H9 (cell line): ENCODE results near the gene MMP2. TPM values are rescaled to one million over a fixed set of nuclear protein-coding genes. Genes with fewer than 3 reads are reported as not detected.

Experiments
- DNase-seq: peaks from one replicate; pipeline ENCODE4 v3.0.0-alpha.2; 2017
- H2AFZ ChIP-seq: one replicate; pipeline ENCODE4 v1.6.1; 2013; ENCODE audit warnings: mild to moderate bottlenecking, low read length, control low read depth, moderate library complexity
- H2AK5ac ChIP-seq: 2 replicates; pipeline ENCODE4 v1.6.1; 2013; ENCODE audit warnings: low read length, control low read depth, mixed read lengths; ENCODE audit not compliant: insufficient read length
- H2BK120ac ChIP-seq: one replicate; pipeline ENCODE4 v1.6.1; 2013; ENCODE audit warnings: low read depth, mild to moderate bottlenecking, low read length, control low read depth, inconsistent platforms; ENCODE audit not compliant: poor library complexity, severe bottlenecking
- H2BK12ac ChIP-seq: 2 replicates; pipeline ENCODE4 v1.6.1; 2013; ENCODE audit warnings: low read length, control low read depth, mixed read lengths, low read depth; ENCODE audit not compliant: insufficient read length
- H2BK15ac ChIP-seq: 2 replicates; pipeline ENCODE4 v1.6.1; 2013; ENCODE audit warnings: low read depth, low read length, control low read depth
- H2BK20ac ChIP-seq: one replicate; pipeline ENCODE4 v1.6.1; 2013; ENCODE audit warnings: low read depth, mild to moderate bottlenecking, low read length, control low read depth, inconsistent platforms; ENCODE audit not compliant: poor library complexity, severe bottlenecking
- H2BK5ac ChIP-seq: 2 replicates; pipeline ENCODE4 v1.6.1; 2013; ENCODE audit warnings: low read length, control low read depth, mixed read lengths; ENCODE audit not compliant: insufficient read length
- H3K14ac ChIP-seq: 2 replicates; pipeline ENCODE4 v1.6.1; 2013; ENCODE audit warnings: low read length, control low read depth; ENCODE audit not compliant: insufficient read depth
- H3K18ac ChIP-seq: 2 replicates; pipeline ENCODE4 v1.6.1; 2013; ENCODE audit warnings: low read depth, mild to moderate bottlenecking, mixed read lengths, low read length, control low read depth; ENCODE audit not compliant: insufficient read length
- H3K23ac ChIP-seq: 2 replicates; pipeline ENCODE4 v1.6.1; 2013; ENCODE audit warnings: low read length, control low read depth, mixed read lengths, low read depth; ENCODE audit not compliant: insufficient read length
- H3K23me2 ChIP-seq: 2 replicates; pipeline ENCODE4 v1.6.1; 2013; ENCODE audit warnings: low read depth, mild to moderate bottlenecking, mixed read lengths, low read length, control low read depth; ENCODE audit not compliant: insufficient read length, poor library complexity, severe bottlenecking
- H3K27ac ChIP-seq: 2 replicates; pipeline ENCODE4 v1.5.1; 2013; ENCODE audit warnings: low read length, control low read depth, mixed read lengths, low read depth; ENCODE audit not compliant: insufficient read length
- H3K27me3 ChIP-seq: 2 replicates; pipeline ENCODE4 v1.6.1; 2013; ENCODE audit warnings: low read length, control low read depth, inconsistent platforms; ENCODE audit not compliant: insufficient read depth
- H3K4ac ChIP-seq: 2 replicates; pipeline ENCODE4 v1.6.1; 2013; ENCODE audit warnings: low read depth, mild to moderate bottlenecking, control low read depth, inconsistent platforms, low read length, moderate library complexity
- H3K4me1 ChIP-seq: 2 replicates; pipeline ENCODE4 v1.6.1; 2013; ENCODE audit warnings: low read length, control low read depth, inconsistent platforms; ENCODE audit not compliant: insufficient read depth
- H3K4me2 ChIP-seq: 2 replicates; pipeline ENCODE4 v1.6.1; 2013; ENCODE audit warnings: low read length, control low read depth, mixed read lengths; ENCODE audit not compliant: insufficient read length, insufficient read depth
- H3K56ac ChIP-seq: 2 replicates; pipeline ENCODE4 v1.6.1; 2013; ENCODE audit warnings: low read depth, mild to moderate bottlenecking, mixed read lengths, low read length, control low read depth; ENCODE audit not compliant: insufficient read length
- H3K79me1 ChIP-seq: 2 replicates; pipeline ENCODE4 v1.6.1; 2013; ENCODE audit warnings: low read depth, mild to moderate bottlenecking, moderate library complexity, low read length, control low read depth, inconsistent platforms; ENCODE audit not compliant: insufficient read depth, poor library complexity, severe bottlenecking
- H3K79me2 ChIP-seq: 2 replicates; pipeline ENCODE4 v1.6.1; 2013; ENCODE audit warnings: low read length, control low read depth, inconsistent platforms; ENCODE audit not compliant: insufficient read depth
- H3K9ac ChIP-seq: 2 replicates; pipeline ENCODE4 v1.6.1; 2013; ENCODE audit warnings: low read length, control low read depth, mixed read lengths; ENCODE audit not compliant: insufficient read length; ENCODE audit errors: extremely low read depth
- H3K9me3 ChIP-seq: one replicate; pipeline ENCODE4 v1.6.1; 2013; ENCODE audit warnings: low read depth, low read length, inconsistent platforms; ENCODE audit not compliant: control insufficient read depth
- H3T11ph ChIP-seq: one replicate; pipeline ENCODE4 v1.6.1; 2013; ENCODE audit warnings: mild to moderate bottlenecking, low read length, control low read depth, inconsistent platforms
- H4K20me1 ChIP-seq: one replicate; pipeline ENCODE4 v1.6.1; 2013; ENCODE audit not compliant: control insufficient read depth, insufficient read length, insufficient read depth
- H4K5ac ChIP-seq: 2 replicates; pipeline ENCODE4 v1.6.1; 2013; ENCODE audit warnings: low read depth, mild to moderate bottlenecking, mixed read lengths, low read length, control low read depth; ENCODE audit not compliant: insufficient read length
- H4K8ac ChIP-seq: replicated peaks from 2 replicates; pipeline ENCODE4 v1.6.1; 2013; ENCODE audit warnings: low read length, control low read depth, mixed read lengths, low read depth; ENCODE audit not compliant: insufficient read length
- H4K91ac ChIP-seq: 2 replicates; pipeline ENCODE4 v1.6.1; 2013; ENCODE audit warnings: low read depth, mild to moderate bottlenecking, moderate library complexity, mixed read lengths, low read length, control low read depth; ENCODE audit not compliant: insufficient read length
- H3K27ac Mint-ChIP-seq, 3 experiments: 2 replicates in 2 of 3; 3 replicates in 1 of 3; pipeline ENCODE4 v1.8.0; 2020 to 2021; ENCODE audit warnings: mixed read lengths in 3 of 3, mild to moderate bottlenecking in 1 of 3, moderate library complexity in 1 of 3
- H3K27me3 Mint-ChIP-seq: 2 replicates; pipeline ENCODE4 v1.8.0; 2021; ENCODE audit warnings: low read depth, mild to moderate bottlenecking, moderate library complexity, mixed read lengths
- H3K36me3 Mint-ChIP-seq, 3 experiments: 2 replicates in 2 of 3; 3 replicates in 1 of 3; pipeline ENCODE4 v1.8.0; 2020 to 2021; ENCODE audit warnings: low read depth in 3 of 3, mixed read lengths in 3 of 3; ENCODE audit not compliant: insufficient read depth in 1 of 3
- H3K4me1 Mint-ChIP-seq, 2 experiments: 2 replicates each; pipeline ENCODE4 v1.8.0; 2020; ENCODE audit warnings: mixed read lengths in 2 of 2
- H3K4me3 Mint-ChIP-seq, 2 experiments: 2 replicates in 1 of 2; 3 replicates in 1 of 2; pipeline ENCODE4 v1.8.0; 2020 to 2021; ENCODE audit warnings: mild to moderate bottlenecking in 2 of 2, mixed read lengths in 2 of 2, moderate library complexity in 1 of 2
- H3K9me3 Mint-ChIP-seq, 2 experiments: 2 replicates in 1 of 2; 3 replicates in 1 of 2; pipeline ENCODE4 v1.8.0; 2020; ENCODE audit warnings: mild to moderate bottlenecking in 2 of 2, mixed read lengths in 2 of 2, moderate library complexity in 1 of 2
- WGBS: extraction: QIAGEN DNeasy Blood & Tissue Kit; methylation state at CpG from one replicate; pipeline ENCODE4 v1.1.7; 2013; ENCODE audit warnings: missing lambda C conversion rate, low lambda C conversion rate, mixed read lengths; ENCODE audit not compliant: insufficient read length; ENCODE audit errors: extremely low coverage; 5-methylcytosine and 5-hydroxymethylcytosine counted together
- total RNA-seq: library from RNA; stranded (reverse); gene quantifications from 2 replicates; pipeline ENCODE4 v1.2.1, GENCODE V29; 2021
- TF ChIP-seq, protein P1 (sequence below): fragments of 200-600 bp; sonication (generic); conservative IDR thresholded peaks from 3 replicates; pipeline ENCODE4 v1.8.0; 2021; ENCODE audit warnings: antibody characterized with exemption, mild to moderate bottlenecking

Gene MMP2
- total RNA-seq, 1 experiment from 2014 or later: 23.1 TPM

DNA sequence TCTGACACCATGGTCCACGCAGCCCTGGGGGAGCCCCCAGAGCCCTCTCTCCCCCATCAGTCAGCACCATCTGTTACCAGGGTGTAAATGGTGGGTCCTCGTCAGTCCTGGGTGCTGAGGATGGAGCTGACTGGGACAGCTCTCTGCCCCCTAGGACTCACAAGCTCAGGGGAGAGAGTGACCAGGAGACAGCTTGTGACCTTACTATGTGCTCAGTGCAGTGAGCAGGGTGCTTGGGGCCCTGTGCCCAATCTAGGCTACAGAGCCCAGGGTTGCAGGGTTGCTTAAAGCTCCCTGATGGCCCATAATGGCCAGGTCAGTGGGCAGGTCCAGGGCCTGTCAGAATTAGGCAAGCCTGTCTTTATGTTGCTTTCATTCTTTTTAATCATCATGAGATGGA lies 11.3 kb downstream of the MMP2 start:
- no peaks in the 10 kb centered on the region for H3K4me1 ChIP-seq

More for the DNA sequence above, 11.3 kb downstream of the MMP2 start:
- Histone ChIP-seq H2AFZ (no peak overlapping the region), H2BK15ac (no peak overlapping the region), H3K4me2 (no peak overlapping the region), H4K91ac (no peak overlapping the region), H2BK120ac (no peak overlapping the region), H2BK12ac (no peak overlapping the region), H4K20me1 (no peaks in the 10 kb centered on the region), H3K23me2 (no peaks in the 10 kb centered on the region), H3K27me3 (no peaks in the 10 kb centered on the region), H2BK20ac (no peak overlapping the region), H4K8ac (no peak overlapping the region), H3T11ph (no peak overlapping the region), H3K79me1 (no peaks in the 10 kb centered on the region), H3K23ac (no peak overlapping the region), H4K5ac (no peak overlapping the region), H2BK5ac (no peak overlapping the region), H3K4ac (no peak overlapping the region), H3K18ac (no peak overlapping the region), H2AK5ac (no peak overlapping the region), H3K27ac (no peak overlapping the region), H3K9me3 (no peaks in the 10 kb centered on the region), H3K56ac (no peak overlapping the region), H3K9ac (no peak overlapping the region), H3K79me2 (no peaks in the 10 kb centered on the region), H3K14ac (no peak overlapping the region)
- peaks cover 2% of the 10 kb centered on the region in 2 experiments; a peak in 1 of 4 replicates for H3K4me1 Mint-ChIP-seq
- no peak overlapping the region for H3K4me3 Mint-ChIP-seq
- H3K36me3 Mint-ChIP-seq: peaks cover 3 to 17% (median 7%) of the 10 kb centered on the region in 3 experiments; a peak in 5 of 7 replicates
- H3K9me3 Mint-ChIP-seq: no peaks in the 10 kb centered on the region
- TF ChIP-seq, protein P1, sequence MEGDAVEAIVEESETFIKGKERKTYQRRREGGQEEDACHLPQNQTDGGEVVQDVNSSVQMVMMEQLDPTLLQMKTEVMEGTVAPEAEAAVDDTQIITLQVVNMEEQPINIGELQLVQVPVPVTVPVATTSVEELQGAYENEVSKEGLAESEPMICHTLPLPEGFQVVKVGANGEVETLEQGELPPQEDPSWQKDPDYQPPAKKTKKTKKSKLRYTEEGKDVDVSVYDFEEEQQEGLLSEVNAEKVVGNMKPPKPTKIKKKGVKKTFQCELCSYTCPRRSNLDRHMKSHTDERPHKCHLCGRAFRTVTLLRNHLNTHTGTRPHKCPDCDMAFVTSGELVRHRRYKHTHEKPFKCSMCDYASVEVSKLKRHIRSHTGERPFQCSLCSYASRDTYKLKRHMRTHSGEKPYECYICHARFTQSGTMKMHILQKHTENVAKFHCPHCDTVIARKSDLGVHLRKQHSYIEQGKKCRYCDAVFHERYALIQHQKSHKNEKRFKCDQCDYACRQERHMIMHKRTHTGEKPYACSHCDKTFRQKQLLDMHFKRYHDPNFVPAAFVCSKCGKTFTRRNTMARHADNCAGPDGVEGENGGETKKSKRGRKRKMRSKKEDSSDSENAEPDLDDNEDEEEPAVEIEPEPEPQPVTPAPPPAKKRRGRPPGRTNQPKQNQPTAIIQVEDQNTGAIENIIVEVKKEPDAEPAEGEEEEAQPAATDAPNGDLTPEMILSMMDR: no peak
- no peak overlapping the region for H3K27ac Mint-ChIP-seq
- DNase-seq: no peak
- no peaks in the 10 kb centered on the region; the same call in 1 of the 2 replicates for H3K27me3 Mint-ChIP-seq
- no CpG with 5 or more reads among the region's 2 CpGs for WGBS
